Vagina (tissue), 2 donors: ENCODE data around the gene ADGRG6. TPM values are rescaled to one million over a fixed set of nuclear protein-coding genes. Genes with fewer than 3 reads are reported as not detected.
"Not testable (repeated sequence)": the region's sequence is repeated elsewhere in the genome, so short reads cannot be mapped to it uniquely, and the experiment has no call there.

ENCODE experiments used
- DNase-seq, 2 donors: peaks; one replicate each; pipeline ENCODE4 v3.0.0-alpha.2; 2017; ENCODE audit errors: extremely low spot score in 2 of 2
- H3K27ac ChIP-seq: fragments of 200-600 bp; sonication (generic); one replicate; pipeline ENCODE4 v1.5.1; 2019
- H3K27me3 ChIP-seq: fragments of 200-600 bp; sonication (generic); one replicate; pipeline ENCODE4 v1.5.1; 2019
- H3K36me3 ChIP-seq, 2 donors: fragments of 200-600 bp; sonication (generic); one replicate each; pipeline ENCODE4 v1.5.1; 2017 to 2019
- H3K4me1 ChIP-seq: fragments of 200-600 bp; sonication (generic); one replicate; pipeline ENCODE4 v1.5.1; 2019
- H3K4me3 ChIP-seq, 2 donors: fragments of 200-600 bp; sonication (generic); 1 replicate in 1 of 2; 2 replicates in 1 of 2; pipeline ENCODE4 v1.5.1; 2016 to 2019
- H3K9me3 ChIP-seq: fragments of 200-600 bp; sonication (generic); one replicate; pipeline ENCODE4 v1.5.1; 2019
- CTCF ChIP-seq, 3 experiments: fragments of 450-650 bp in 2 of 3; fragments of 200-600 bp in 1 of 3; sonication (generic) in 1 of 3; IDR thresholded peaks; one replicate each; pipeline ENCODE4 v1.5.1; 2017 to 2019; ENCODE audit warnings: antibody characterized with exemption in 3 of 3, mild to moderate bottlenecking in 2 of 3, moderate library complexity in 2 of 3
- POLR2A ChIP-seq, 2 donors: fragments of 450-650 bp; IDR thresholded peaks; one replicate each; pipeline ENCODE4 v1.6.1; 2017; ENCODE audit warnings: antibody characterized with exemption in 2 of 2, mild to moderate bottlenecking in 2 of 2, moderate library complexity in 2 of 2
- POLR2AphosphoS5 ChIP-seq, 2 donors: sonication (generic); formaldehyde crosslinking; IDR thresholded peaks; one replicate each; pipeline ENCODE4 v1.9.0; 2017; ENCODE audit warnings: antibody characterized with exemption in 2 of 2, mild to moderate bottlenecking in 2 of 2, low read depth in 1 of 2; ENCODE audit not compliant: insufficient read depth in 1 of 2
- intact Hi-C: fragments of 100-400 bp; cut with DNase I; formaldehyde crosslinking; loops from one replicate; pipeline ENCODE4 v1.15.1; 2023
- total RNA-seq: library from RNA; depleted of rRNA; stranded (reverse); fragments of >200 nt; gene quantifications from one replicate; pipeline ENCODE4 v1.2.3, GENCODE V29; 2016

ADGRG6 gene
- total RNA-seq, 1 donor from 2014 or later = 22.6 TPM

GRCh38 chr6:142275236-142276006, 26.4 kb upstream of the ADGRG6 start:
- no peak for DNase-seq
- no peaks in the 10 kb centered on the region for H3K36me3 ChIP-seq
- no peak overlapping the region for H3K4me3 ChIP-seq
- no peaks in the 10 kb centered on the region for H3K27me3 ChIP-seq
- TF ChIP-seq CTCF (IDR thresholded peaks at IDR 0.05) = no peak
- TF ChIP-seq POLR2AphosphoS5 (IDR thresholded peaks at IDR 0.05; ENCODE audit: insufficient read depth in 1 of 2, low read depth in 1 of 2) = no peak
- TF ChIP-seq POLR2A (IDR thresholded peaks at IDR 0.05) = no peak
- no peaks in the 10 kb centered on the region for H3K9me3 ChIP-seq
- intact Hi-C loops = no loop called here
- no peak overlapping the region for H3K27ac ChIP-seq
- H3K4me1 ChIP-seq = no peaks in the 10 kb centered on the region

GRCh38 chr6:142276256-142276655, 25.6 kb upstream of the ADGRG6 start:
- Histone ChIP-seq H3K4me3 (no peak overlapping the region), H3K9me3 (no peaks in the 10 kb centered on the region), H3K36me3 (no peaks in the 10 kb centered on the region), H3K4me1 (no peaks in the 10 kb centered on the region), H3K27me3 (no peaks in the 10 kb centered on the region), H3K27ac (no peak overlapping the region)
- no peak for DNase-seq
- intact Hi-C loops = no loop called here
- TF ChIP-seq POLR2A (IDR thresholded peaks at IDR 0.05) (no peak), CTCF (IDR thresholded peaks at IDR 0.05) (no peak), POLR2AphosphoS5 (IDR thresholded peaks at IDR 0.05; ENCODE audit: insufficient read depth in 1 of 2, low read depth in 1 of 2) (no peak)

- intact Hi-C loops = no loop called here
- Histone ChIP-seq H3K9me3 (no peaks in the 10 kb centered on the region), H3K4me3 (no peak overlapping the region), H3K27ac (no peak overlapping the region), H3K4me1 (no peaks in the 10 kb centered on the region), H3K27me3 (no peaks in the 10 kb centered on the region), H3K36me3 (no peaks in the 10 kb centered on the region)
- TF ChIP-seq CTCF (IDR thresholded peaks at IDR 0.05) (no peak), POLR2AphosphoS5 (IDR thresholded peaks at IDR 0.05; ENCODE audit: insufficient read depth in 1 of 2, low read depth in 1 of 2) (no peak), POLR2A (IDR thresholded peaks at IDR 0.05) (no peak)
- no peak for DNase-seq
These were observed 22.2 kb upstream of the ADGRG6 start for GRCh38 chr6:142279350-142280180.

- Histone ChIP-seq H3K36me3 (no peaks in the 10 kb centered on the region), H3K4me3 (no peak overlapping the region), H3K4me1 (no peaks in the 10 kb centered on the region), H3K27me3 (no peaks in the 10 kb centered on the region), H3K9me3 (no peaks in the 10 kb centered on the region), H3K27ac (no peak overlapping the region)
- no peak for DNase-seq
- TF ChIP-seq CTCF (IDR thresholded peaks at IDR 0.05) = no peak
- no peak for TF ChIP-seq POLR2AphosphoS5 (IDR thresholded peaks at IDR 0.05; ENCODE audit: insufficient read depth in 1 of 2, low read depth in 1 of 2)
- no peak for TF ChIP-seq POLR2A (IDR thresholded peaks at IDR 0.05)
- intact Hi-C loops = no loop called here
These were observed 21.5 kb upstream of the ADGRG6 start for GRCh38 chr6:142280265-142280664.

- no peaks in the 10 kb centered on the region for H3K4me1 ChIP-seq
- no peak overlapping the region for H3K4me3 ChIP-seq
- TF ChIP-seq POLR2A (IDR thresholded peaks at IDR 0.05) (no peak), CTCF (IDR thresholded peaks at IDR 0.05) (no peak), POLR2AphosphoS5 (IDR thresholded peaks at IDR 0.05; ENCODE audit: insufficient read depth in 1 of 2, low read depth in 1 of 2) (no peak)
- H3K27me3 ChIP-seq = no peaks in the 10 kb centered on the region
- no peaks in the 10 kb centered on the region for H3K36me3 ChIP-seq
- DNase-seq = no peak
- intact Hi-C loops = no loop called here
- no peaks in the 10 kb centered on the region for H3K9me3 ChIP-seq
- no peak overlapping the region for H3K27ac ChIP-seq
These were observed 20.9 kb upstream of the ADGRG6 start for GRCh38 chr6:142280927-142281326.

GRCh38 chr6:142283138-142283537, 18.7 kb upstream of the ADGRG6 start:
- intact Hi-C loops = not testable (repeated sequence)

More at GRCh38 chr6:142283138-142283537, 18.7 kb upstream of the ADGRG6 start:
- not testable (repeated sequence) for H3K4me3 ChIP-seq, H3K27me3 ChIP-seq, H3K9me3 ChIP-seq, DNase-seq, H3K36me3 ChIP-seq, H3K27ac ChIP-seq, H3K4me1 ChIP-seq
